ENCODE data around the gene IL17C. TPM values are rescaled to one million over a fixed set of nuclear protein-coding genes. Genes with fewer than 3 reads are reported as not detected.

IL17C gene
- total and polyA plus RNA-seq, 9 of the 15 experiments (the other 6 are each of a cell fraction or from before 2014, with no cell fraction given) = not detected

- Histone ChIP-seq H4K20me1 (replicated peaks; ENCODE audit: control insufficient read depth, insufficient read depth, low read length) (peaks cover 26% of the 10 kb centered on the region; the same call in 1 of the 2 replicates), H3K36me3 (ENCODE audit: control insufficient read depth, insufficient read depth, low read length) (peaks cover 82% of the 10 kb centered on the region), H3K4me3 (no peak overlapping the region), H3K27ac (ENCODE audit: extremely low read depth, low read depth, low read length) (peak overlapping the region; percentile 58; the same call in 2 of the 3 replicates), H3K4me2 (ENCODE audit: insufficient read depth, low read length) (peak overlapping the region; percentile 26; the same call in 1 of the 2 replicates), H3K79me2 (ENCODE audit: control insufficient read depth, insufficient read depth, low read length) (peaks cover 57% of the 10 kb centered on the region), H3K9me1 (ENCODE audit: control insufficient read depth, insufficient read depth, low read length) (peaks cover 15% of the 10 kb centered on the region), H3K9me3 (replicated peaks; ENCODE audit: control insufficient read depth, insufficient read depth, low read depth, low read length) (no peaks in the 10 kb centered on the region), H3K4me1 (replicated peaks in 1 of 2; ENCODE audit: control insufficient read depth in 2 of 2, insufficient read depth in 2 of 2, low read length in 2 of 2) (peaks cover 24 to 42% of the 10 kb centered on the region in 2 experiments; a peak in 4 of 5 replicates), H3K27me3 (ENCODE audit: control insufficient read depth in 2 of 2, insufficient read depth in 2 of 2, low read length in 2 of 2) (no peaks in the 10 kb centered on the region), H3K9ac (ENCODE audit: insufficient read depth in 1 of 2, low read depth in 2 of 2, low read length in 2 of 2) (peak overlapping the region; percentile 2 to 67; a peak in 2 of 4 replicates), H2AFZ (ENCODE audit: low read depth, low read length) (no peak overlapping the region)
- WGBS (ENCODE audit: insufficient coverage, low coverage, missing lambda C conversion rate) = 62% methylated on average over 20 of the region's 20 CpGs
- DNase-seq (ENCODE audit: extremely low read depth in 1 of 4, low spot score in 3 of 4) (peak in 2 of 4 experiments; percentile 64 to 74), ATAC-seq (peak; percentile 91), FAIRE-seq (peak; percentile 92)
- intact Hi-C loops (cut with micrococcal nuclease) (no loop called here), in situ Hi-C loops (cut with MboI) (no loop called here)
- ChIA-PET POLR2A (interaction anchor here (0.6 to 2.1 kb wide), 14 partner anchors 8 to 954 kb away, joined by 3 to 7 read pairs (median 3); partner anchors contain the start of gene ZC3H18), CTCF (ENCODE audit: low intra/inter-chr PET ratio) (no interaction called here)
- no TSS peak for BruUV-seq (replicated peaks)
- TF ChIP-seq SMARCB1 (IDR thresholded peaks at IDR 0.05; ENCODE audit: insufficient read length, low read depth) = no peak
- 0 out of 2 replicates have a peak, but pooled peaks have one; percentile 14 for TF ChIP-seq E2F3 (CRISPR knock-in tag; IDR thresholded peaks at IDR 0.05)
- TF ChIP-seq CREM (IDR thresholded peaks at IDR 0.05; ENCODE audit: low read depth) = peak; percentile 84
- TF ChIP-seq FOXK2 (conservative IDR thresholded peaks at IDR 0.05 in 1 of 2, IDR thresholded peaks at IDR 0.05 in 1 of 2; ENCODE audit: low read depth in 2 of 2) = peak; percentile 89 to 92
- 0 out of 2 replicates have a peak, but pooled peaks have one; percentile 66 for TF ChIP-seq FOXP1 (CRISPR knock-in tag; IDR thresholded peaks at IDR 0.05)
- peak; percentile 46 for TF ChIP-seq MAFK (IDR thresholded peaks at IDR 0.05; ENCODE audit: low read length)
- peak; percentile 9; the same call in 1 of the 2 replicates for TF ChIP-seq MAFF (IDR thresholded peaks at IDR 0.05; ENCODE audit: low read length)
- no peak for TF ChIP-seq USF2 (CRISPR knock-in tag; IDR thresholded peaks at IDR 0.05)
- TF ChIP-seq MAFG (tag; conservative IDR thresholded peaks at IDR 0.05) = 0 out of 2 replicates have a peak, but pooled peaks have one; percentile 47
- peak in 1 of 2 experiments; percentile 69; a peak in 2 of 4 replicates for TF ChIP-seq RCOR1 (IDR thresholded peaks at IDR 0.05; ENCODE audit: borderline replicate concordance in 1 of 2, low read depth in 2 of 2, low read length in 2 of 2)
- TF ChIP-seq NR2C1 (IDR thresholded peaks at IDR 0.05) = no peak
- no peak for TF ChIP-seq NR2C1 (tag; IDR thresholded peaks at IDR 0.05)
- no peak for TF ChIP-seq ATF1 (CRISPR knock-in tag; IDR thresholded peaks at IDR 0.05)
- TF ChIP-seq ATF1 (tag; IDR thresholded peaks at IDR 0.05) = peak; percentile 76
- TF ChIP-seq CREB1 (IDR thresholded peaks at IDR 0.05) = peak; percentile 59
- no peak; the same call in 1 of the 2 replicates for TF ChIP-seq CREB1 (CRISPR knock-in tag; IDR thresholded peaks at IDR 0.05)
- peak; percentile 57; the same call in 1 of the 2 replicates for TF ChIP-seq ATF7 (IDR thresholded peaks at IDR 0.05)
- no peak for TF ChIP-seq POU5F1 (IDR thresholded peaks at IDR 0.05; ENCODE audit: borderline replicate concordance, low read depth, low read length, partially characterized antibody)
- TF ChIP-seq, protein P1, sequence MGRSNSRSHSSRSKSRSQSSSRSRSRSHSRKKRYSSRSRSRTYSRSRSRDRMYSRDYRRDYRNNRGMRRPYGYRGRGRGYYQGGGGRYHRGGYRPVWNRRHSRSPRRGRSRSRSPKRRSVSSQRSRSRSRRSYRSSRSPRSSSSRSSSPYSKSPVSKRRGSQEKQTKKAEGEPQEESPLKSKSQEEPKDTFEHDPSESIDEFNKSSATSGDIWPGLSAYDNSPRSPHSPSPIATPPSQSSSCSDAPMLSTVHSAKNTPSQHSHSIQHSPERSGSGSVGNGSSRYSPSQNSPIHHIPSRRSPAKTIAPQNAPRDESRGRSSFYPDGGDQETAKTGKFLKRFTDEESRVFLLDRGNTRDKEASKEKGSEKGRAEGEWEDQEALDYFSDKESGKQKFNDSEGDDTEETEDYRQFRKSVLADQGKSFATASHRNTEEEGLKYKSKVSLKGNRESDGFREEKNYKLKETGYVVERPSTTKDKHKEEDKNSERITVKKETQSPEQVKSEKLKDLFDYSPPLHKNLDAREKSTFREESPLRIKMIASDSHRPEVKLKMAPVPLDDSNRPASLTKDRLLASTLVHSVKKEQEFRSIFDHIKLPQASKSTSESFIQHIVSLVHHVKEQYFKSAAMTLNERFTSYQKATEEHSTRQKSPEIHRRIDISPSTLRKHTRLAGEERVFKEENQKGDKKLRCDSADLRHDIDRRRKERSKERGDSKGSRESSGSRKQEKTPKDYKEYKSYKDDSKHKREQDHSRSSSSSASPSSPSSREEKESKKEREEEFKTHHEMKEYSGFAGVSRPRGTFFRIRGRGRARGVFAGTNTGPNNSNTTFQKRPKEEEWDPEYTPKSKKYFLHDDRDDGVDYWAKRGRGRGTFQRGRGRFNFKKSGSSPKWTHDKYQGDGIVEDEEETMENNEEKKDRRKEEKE (IDR thresholded peaks at IDR 0.05; ENCODE audit: borderline replicate concordance in 1 of 2, control insufficient read depth in 1 of 2, low read depth in 2 of 2, low read length in 1 of 2) = no peak
- no peak for TF ChIP-seq SMARCA5 (IDR thresholded peaks at IDR 0.05)
- no peak for TF ChIP-seq TAL1 (IDR thresholded peaks at IDR 0.05)
Observed at GRCh38 chr16:88617268-88618031, 20.9 kb upstream of the IL17C start.

Measured in K562 (cell line).